ENCODE results near the gene EXD3.

DNA sequence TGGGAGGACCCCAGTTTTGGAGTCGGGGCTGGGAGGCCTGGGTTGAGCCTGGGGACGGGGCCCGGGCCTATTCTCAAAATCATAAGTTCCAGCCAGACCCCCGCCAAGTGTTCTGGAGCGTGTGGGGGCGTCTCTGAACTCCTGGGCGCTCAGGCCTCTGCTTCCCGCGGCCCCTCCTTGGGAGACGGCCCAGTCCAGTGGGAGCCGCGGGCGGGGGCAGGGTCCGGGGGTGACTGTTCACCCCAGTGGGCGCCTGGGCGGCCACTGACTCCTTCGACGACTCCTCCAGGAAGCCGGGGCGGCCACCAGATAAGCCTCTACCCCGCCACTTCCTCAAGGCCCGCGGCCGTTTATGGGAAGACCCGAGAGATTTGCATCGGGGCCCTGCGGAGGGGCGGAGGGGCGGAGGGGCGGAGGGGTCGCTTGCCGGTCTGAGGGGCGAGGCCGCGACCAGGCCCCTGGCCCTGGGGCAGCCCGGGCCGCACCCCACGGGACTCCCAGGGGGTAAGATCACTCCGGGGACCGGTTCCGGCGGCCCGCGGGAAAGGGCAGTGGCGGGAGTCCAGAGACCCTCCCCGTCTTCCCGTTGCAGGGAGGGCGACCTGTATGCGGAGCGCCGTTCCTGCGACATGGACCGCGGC is 144.8 kb downstream of the EXD3 start:
- TF ChIP-seq CREB1 (IDR thresholded peaks at IDR 0.05; ENCODE audit: low read depth) (no peak), EP300 (IDR thresholded peaks at IDR 0.05; ENCODE audit: borderline replicate concordance) (no peak), FOXM1 (IDR thresholded peaks at IDR 0.05; ENCODE audit: borderline replicate concordance, low read depth) (no peak)

All from Ishikawa (cell line).